Ovary (tissue), 3 donors: ENCODE data around the gene USP9X.

Experiments
- EP300 ChIP-seq: sonication (generic); formaldehyde crosslinking; IDR thresholded peaks from one replicate; pipeline ENCODE4 v1.6.1; 2017; ENCODE audit warnings: antibody characterized with exemption
- POLR2A ChIP-seq: fragments of 450-650 bp; IDR thresholded peaks from one replicate; pipeline ENCODE4 v1.6.1; 2017; ENCODE audit warnings: antibody characterized with exemption, mild to moderate bottlenecking, moderate library complexity
- TF ChIP-seq, protein P1 (sequence below), 3 donors: fragments of 450-650 bp in 2 of 3; fragments of 200-600 bp in 1 of 3; IDR thresholded peaks; one replicate each; pipeline versions ENCODE4 v1.5.1 to v1.8.0; 2016 to 2022; ENCODE audit warnings: antibody characterized with exemption in 3 of 3, mild to moderate bottlenecking in 1 of 3
- donor health status: DM: no; HTN: no; CAD: no.

- TF ChIP-seq, protein P1, sequence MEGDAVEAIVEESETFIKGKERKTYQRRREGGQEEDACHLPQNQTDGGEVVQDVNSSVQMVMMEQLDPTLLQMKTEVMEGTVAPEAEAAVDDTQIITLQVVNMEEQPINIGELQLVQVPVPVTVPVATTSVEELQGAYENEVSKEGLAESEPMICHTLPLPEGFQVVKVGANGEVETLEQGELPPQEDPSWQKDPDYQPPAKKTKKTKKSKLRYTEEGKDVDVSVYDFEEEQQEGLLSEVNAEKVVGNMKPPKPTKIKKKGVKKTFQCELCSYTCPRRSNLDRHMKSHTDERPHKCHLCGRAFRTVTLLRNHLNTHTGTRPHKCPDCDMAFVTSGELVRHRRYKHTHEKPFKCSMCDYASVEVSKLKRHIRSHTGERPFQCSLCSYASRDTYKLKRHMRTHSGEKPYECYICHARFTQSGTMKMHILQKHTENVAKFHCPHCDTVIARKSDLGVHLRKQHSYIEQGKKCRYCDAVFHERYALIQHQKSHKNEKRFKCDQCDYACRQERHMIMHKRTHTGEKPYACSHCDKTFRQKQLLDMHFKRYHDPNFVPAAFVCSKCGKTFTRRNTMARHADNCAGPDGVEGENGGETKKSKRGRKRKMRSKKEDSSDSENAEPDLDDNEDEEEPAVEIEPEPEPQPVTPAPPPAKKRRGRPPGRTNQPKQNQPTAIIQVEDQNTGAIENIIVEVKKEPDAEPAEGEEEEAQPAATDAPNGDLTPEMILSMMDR (IDR thresholded peaks at IDR 0.05) = no peak
- TF ChIP-seq POLR2A = no peak
- TF ChIP-seq EP300 = no peak
Observed at GRCh38 chrX:41105005-41105404, 19.8 kb downstream of the USP9X start.
